Measurements from ENCODE around the gene MAP3K10. TPM values are rescaled to one million over a fixed set of nuclear protein-coding genes. Genes with fewer than 3 reads are reported as not detected.
A peak's percentile ranks its signal among the peaks of the same experiment; 100 is the strongest.

MAP3K10 gene
- total RNA-seq, 3 donors from 2014 or later = 11.0 to 23.3 (median 12.2) TPM

- Histone ChIP-seq H3K4me1 (ENCODE audit: low read depth) (no peaks in the 10 kb centered on the region), H3K4me3 (no peak overlapping the region), H3K36me3 (ENCODE audit: low read depth) (no peaks in the 10 kb centered on the region), H3K9me3 (no peaks in the 10 kb centered on the region)
- intact Hi-C loops (cut with DNase I, micrococcal nuclease) = no loop called here
- ATAC-seq = no peak
- TF ChIP-seq CTCF (IDR thresholded peaks at IDR 0.05) = no peak
- DNase-seq = no peak
These were observed 13.7 kb upstream of the MAP3K10 start for GRCh38 chr19:40177286-40178070.

- H3K4me3 ChIP-seq = no peak overlapping the region
- H3K4me1 ChIP-seq (ENCODE audit: low read depth) = no peaks in the 10 kb centered on the region
- no peaks in the 10 kb centered on the region for H3K36me3 ChIP-seq (ENCODE audit: low read depth)
- H3K9me3 ChIP-seq = no peaks in the 10 kb centered on the region
- intact Hi-C loops (cut with DNase I, micrococcal nuclease) = no loop called here
- TF ChIP-seq CTCF (IDR thresholded peaks at IDR 0.05) = no peak
- DNase-seq (no peak), ATAC-seq (no peak)
These were observed 12.5 kb upstream of the MAP3K10 start for GRCh38 chr19:40178756-40179155.

- no peaks in the 10 kb centered on the region for H3K9me3 ChIP-seq
- H3K4me3 ChIP-seq = no peak overlapping the region
- DNase-seq (no peak), ATAC-seq (no peak)
- no peaks in the 10 kb centered on the region for H3K4me1 ChIP-seq (ENCODE audit: low read depth)
- H3K36me3 ChIP-seq (ENCODE audit: low read depth) = no peaks in the 10 kb centered on the region
- intact Hi-C loops (cut with DNase I, micrococcal nuclease) = no loop called here
- TF ChIP-seq CTCF (IDR thresholded peaks at IDR 0.05) = no peak
These were observed 7.0 kb upstream of the MAP3K10 start for GRCh38 chr19:40184273-40184672.

- intact Hi-C loops (cut with DNase I, micrococcal nuclease) = no loop called here
- peaks cover 11% of the 10 kb centered on the region for H3K4me1 ChIP-seq (ENCODE audit: low read depth)
- ATAC-seq (peak; percentile 3), DNase-seq (peak; percentile 16 to 63 (median 49))
- H3K4me3 ChIP-seq = peak overlapping the region; percentile 68
- H3K9me3 ChIP-seq = no peaks in the 10 kb centered on the region
- TF ChIP-seq CTCF (IDR thresholded peaks at IDR 0.05) = no peak
- no peaks in the 10 kb centered on the region for H3K36me3 ChIP-seq (ENCODE audit: low read depth)
These were observed 815 bp downstream of the MAP3K10 start for GRCh38 chr19:40191836-40192646.

GRCh38 chr19:40192758-40193586 is 1.7 kb downstream of the MAP3K10 start:
- Histone ChIP-seq H3K4me1 (ENCODE audit: low read depth) (peaks cover 11% of the 10 kb centered on the region), H3K36me3 (ENCODE audit: low read depth) (no peaks in the 10 kb centered on the region), H3K4me3 (no peak overlapping the region), H3K9me3 (no peaks in the 10 kb centered on the region)
- intact Hi-C loops (cut with DNase I, micrococcal nuclease) = no loop called here
- no peak for TF ChIP-seq CTCF (IDR thresholded peaks at IDR 0.05)
- DNase-seq (no peak), ATAC-seq (no peak)

Measured in mucosa of descending colon (tissue), 3 donors.